Naive thymus-derived CD4-positive, alpha-beta T cell (primary cell): ENCODE results near the gene ATXN7L1. TPM values are rescaled to one million over a fixed set of nuclear protein-coding genes. Genes with fewer than 3 reads are reported as not detected.

Experiments
- ATAC-seq: fragments of 150-1000 bp; cut with Tn5 transposase; 2 replicates; pipeline ENCODE4 v1.10.0; 2021; ENCODE audit warnings: mild to moderate bottlenecking, moderate library complexity
- CTCF ChIA-PET: fragments of 350-600 bp; sonication (Branson Sonifier 250); formaldehyde crosslinking; loops from one replicate; lab custom pipeline; 2021; ENCODE audit warnings: antibody characterized with exemption; lab: Charles Lee
- POLR2A ChIA-PET: fragments of 350-600 bp; sonication (Branson Sonifier 250); formaldehyde crosslinking; loops from one replicate; lab custom pipeline; 2021; ENCODE audit warnings: antibody characterized with exemption, inconsistent platforms; lab: Charles Lee
- DNase-seq, 9 donors: peaks; one replicate each; pipeline versions ENCODE4 v3.0.0 to v3.0.0-alpha.2; 2020 to 2022; ENCODE audit warnings: mixed read lengths in 1 of 9
- H3K27ac ChIP-seq: one replicate; pipeline ENCODE4 v1.7.0; 2013; ENCODE audit warnings: mild to moderate bottlenecking, low read depth, low read length, moderate library complexity
- H3K27me3 ChIP-seq, 2 donors: one replicate each; pipeline ENCODE4 v1.7.0; 2013; ENCODE audit warnings: low read length in 2 of 2, mild to moderate bottlenecking in 2 of 2, moderate library complexity in 2 of 2; ENCODE audit not compliant: control insufficient read depth in 2 of 2, insufficient read depth in 2 of 2
- H3K36me3 ChIP-seq, 3 experiments: 1 replicate in 2 of 3; 2 replicates in 1 of 3; pipeline ENCODE4 v1.7.0; 2013; ENCODE audit warnings: low read length in 3 of 3, mild to moderate bottlenecking in 3 of 3, moderate library complexity in 1 of 3; ENCODE audit not compliant: insufficient read depth in 3 of 3, control insufficient read depth in 2 of 3
- H3K4me1 ChIP-seq, 2 donors: one replicate each; pipeline ENCODE4 v1.7.0; 2013; ENCODE audit warnings: low read length in 2 of 2, mild to moderate bottlenecking in 2 of 2, moderate library complexity in 1 of 2; ENCODE audit not compliant: control insufficient read depth in 2 of 2, insufficient read depth in 2 of 2
- H3K4me3 ChIP-seq: 2 replicates; pipeline ENCODE4 v1.7.0; 2013; ENCODE audit warnings: mild to moderate bottlenecking, low read length
- H3K9me3 ChIP-seq, 3 experiments: 1 replicate in 2 of 3; 2 replicates in 1 of 3; pipeline ENCODE4 v1.7.0; 2013; ENCODE audit warnings: low read length in 3 of 3; ENCODE audit not compliant: control insufficient read depth in 2 of 3
- H3K27ac Mint-ChIP-seq, 9 donors: one replicate each; pipeline ENCODE4 v1.8.0; 2020 to 2022; ENCODE audit warnings: mixed read lengths in 9 of 9, mild to moderate bottlenecking in 8 of 9, moderate library complexity in 5 of 9, inconsistent platforms in 2 of 9
- H3K27me3 Mint-ChIP-seq, 5 donors: one replicate each; pipeline ENCODE4 v1.8.0; 2021 to 2022; ENCODE audit warnings: mixed read lengths in 5 of 5, mild to moderate bottlenecking in 1 of 5
- H3K36me3 Mint-ChIP-seq, 5 donors: one replicate each; pipeline ENCODE4 v1.8.0; 2020 to 2022; ENCODE audit warnings: mixed read lengths in 5 of 5, mild to moderate bottlenecking in 3 of 5, inconsistent platforms in 1 of 5
- H3K4me1 Mint-ChIP-seq, 7 donors: one replicate each; pipeline ENCODE4 v1.8.0; 2020 to 2022; ENCODE audit warnings: mixed read lengths in 7 of 7, mild to moderate bottlenecking in 3 of 7, inconsistent platforms in 1 of 7
- H3K4me3 Mint-ChIP-seq, 10 donors: one replicate each; pipeline ENCODE4 v1.8.0; 2020 to 2022; ENCODE audit warnings: mild to moderate bottlenecking in 10 of 10, mixed read lengths in 10 of 10, moderate library complexity in 6 of 10, inconsistent platforms in 2 of 10
- H3K9me3 Mint-ChIP-seq, 11 donors: one replicate each; pipeline ENCODE4 v1.8.0; 2020 to 2022; ENCODE audit warnings: mixed read lengths in 11 of 11, mild to moderate bottlenecking in 4 of 11, inconsistent platforms in 1 of 11, moderate library complexity in 1 of 11
- intact Hi-C, 2 donors: fragments of 100-400 bp; cut with micrococcal nuclease; formaldehyde crosslinking; loops; one replicate each; pipeline ENCODE4 v1.15.1; 2023
- polyA plus RNA-seq, 2 donors: library from polyadenylated mRNA; unstranded; fragments of 300-500 nt; fragmentation: Illumina TruSeq; gene quantifications; one replicate each; pipeline ENCODE4 v1.2.3, GENCODE V29; 2021
- total RNA-seq, 6 experiments: library from RNA in 5 of 6; stranded (reverse) in 5 of 6; gene quantifications; 1 replicate in 5 of 6; 2 replicates in 1 of 6; pipeline ENCODE4 v1.2.3 and lab custom pipeline; 2021 to 2026

The ATXN7L1 gene
- total and polyA plus RNA-seq, 7 experiments from 2014 or later, result 18.5 to 52.4 (median 39.5) TPM

DNA sequence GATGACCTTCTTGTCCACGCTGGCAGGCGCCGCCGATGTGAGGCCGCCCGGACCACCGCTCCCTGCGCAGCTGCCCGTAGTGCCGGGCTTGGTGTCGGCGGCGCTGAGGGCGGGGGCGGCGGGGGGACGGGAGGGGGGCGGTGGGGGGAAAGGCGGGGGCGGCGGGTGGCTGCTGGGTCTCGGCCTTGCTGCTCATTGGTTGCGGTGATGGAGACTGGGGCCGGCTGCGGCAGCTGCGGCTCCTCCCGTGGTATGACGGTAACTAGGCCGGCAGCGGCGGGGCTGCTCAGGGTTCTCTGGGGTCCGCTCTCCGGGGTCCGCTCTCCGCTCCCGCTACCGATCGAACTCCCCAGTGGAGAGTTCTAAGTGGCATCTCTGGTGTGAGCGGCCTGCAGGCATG is 293.3 kb downstream of the ATXN7L1 start:
- POLR2A ChIA-PET, result no interaction called here
- CTCF ChIA-PET, result no interaction called here

DNA sequence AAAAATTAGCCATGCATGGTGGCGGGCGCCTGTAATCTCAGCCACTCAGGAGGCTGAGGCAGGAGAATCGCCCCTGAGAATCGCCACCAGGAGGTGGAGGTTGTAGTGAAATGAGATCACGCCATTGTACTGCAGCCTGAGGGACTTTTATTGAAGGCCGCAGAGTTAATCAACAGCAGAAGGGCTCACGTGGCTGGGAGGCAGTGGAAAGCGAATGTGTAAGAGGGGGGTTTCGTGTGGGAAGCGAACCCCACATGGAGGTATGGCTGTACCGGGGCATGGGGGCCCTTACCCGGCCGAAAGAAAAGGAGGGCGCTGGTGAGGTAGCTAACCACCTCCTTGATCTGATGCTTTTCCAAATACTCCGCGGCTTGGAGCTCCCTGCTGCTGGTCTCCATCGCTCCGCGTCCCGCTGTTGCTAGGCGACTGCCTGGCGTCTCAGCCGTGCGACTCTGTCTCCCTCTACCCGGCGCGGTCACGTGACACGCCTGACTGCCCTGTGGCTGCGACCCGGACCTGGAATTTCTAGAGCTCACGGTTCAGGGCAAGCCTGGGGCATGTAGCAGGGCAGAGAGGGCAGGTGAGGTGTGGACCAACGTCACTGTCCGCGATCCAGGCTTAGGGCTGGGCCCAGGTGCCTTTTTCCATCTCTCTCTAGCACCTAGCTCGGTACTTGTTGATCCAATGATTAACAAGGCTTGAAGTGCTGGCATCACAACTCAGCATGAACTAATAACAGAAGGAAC is 295.2 kb downstream of the ATXN7L1 start, which contains the start of gene EFCAB10:
TSS of gene EFCAB10 (minus strand) at position 428 of the 746 bp plus-strand sequence. CDS start at position 398, 30 bp downstream.
- intact Hi-C loops, result loop anchor here in 1 of 2 donors (10.0 kb wide), 2 partner anchors 486 to 696 kb away; no protein-coding TSS in a partner anchor
- Histone ChIP-seq H3K4me3 (peak within 1 kb of the TSS; percentile 47), H3K27ac (no peak within 1 kb of the TSS), H3K4me1 (no peaks in the 10 kb centered on the region), H3K9me3 (no peaks in the 10 kb centered on the region), H3K27me3 (no peaks in the 10 kb centered on the region), H3K36me3 (no peaks in the 10 kb centered on the region)
- H3K27me3 Mint-ChIP-seq, result peaks cover 0 to 21% (median 17%) of the 10 kb centered on the region in 5 donors
- ATAC-seq (peak; percentile 37), DNase-seq (peak in 7 of 9 donors; percentile 12 to 61 (median 24))
- no peak within 1 kb of the TSS for H3K27ac Mint-ChIP-seq
- peak within 1 kb of the TSS; percentile 54 to 84 (median 77) for H3K4me3 Mint-ChIP-seq
- POLR2A ChIA-PET, result interaction anchor here (0.7 to 0.9 kb wide), 2 partner anchors 10 to 16 kb away, joined by 3 to 4 read pairs; no protein-coding TSS in a partner anchor
- H3K9me3 Mint-ChIP-seq, result peaks cover 0 to 15% (median 9%) of the 10 kb centered on the region in 11 donors
- H3K4me1 Mint-ChIP-seq, result peaks cover 4 to 14% (median 7%) of the 10 kb centered on the region in 7 donors
- CTCF ChIA-PET, result no interaction called here
- peaks cover 1 to 9% (median 5%) of the 10 kb centered on the region in 5 donors for H3K36me3 Mint-ChIP-seq

More for the DNA sequence above, 293.3 kb downstream of the ATXN7L1 start:
- Mint-ChIP-seq H3K4me1 (peaks cover 4 to 14% (median 7%) of the 10 kb centered on the region in 7 donors), H3K4me3 (peak overlapping the region in 5 of 10 donors; percentile 6 to 37 (median 24)), H3K27me3 (peaks cover 0 to 21% (median 17%) of the 10 kb centered on the region in 5 donors), H3K36me3 (peaks cover 2 to 9% (median 5%) of the 10 kb centered on the region in 5 donors), H3K27ac (no peak overlapping the region), H3K9me3 (peaks cover 0 to 14% (median 9%) of the 10 kb centered on the region in 11 donors)
- no peaks in the 10 kb centered on the region for H3K27me3 ChIP-seq
- H3K27ac ChIP-seq, result no peak overlapping the region
- H3K4me3 ChIP-seq, result no peak overlapping the region
- no peaks in the 10 kb centered on the region for H3K9me3 ChIP-seq
- ATAC-seq (no peak), DNase-seq (no peak)
- H3K36me3 ChIP-seq, result no peaks in the 10 kb centered on the region
- intact Hi-C loops, result loop anchor here in 1 of 2 donors (10.0 kb wide), 2 partner anchors 488 to 698 kb away; no protein-coding TSS in a partner anchor
- no peaks in the 10 kb centered on the region for H3K4me1 ChIP-seq

GRCh38 chr7:105580022-105580740 is 296.2 kb downstream of the ATXN7L1 start:
- H3K27ac Mint-ChIP-seq, result no peak overlapping the region
- peaks cover 0 to 15% (median 9%) of the 10 kb centered on the region in 11 donors for H3K9me3 Mint-ChIP-seq
- H3K4me3 Mint-ChIP-seq, result peak overlapping the region in 5 of 10 donors; percentile 10 to 83 (median 42)
- peaks cover 0 to 9% (median 5%) of the 10 kb centered on the region in 5 donors for H3K36me3 Mint-ChIP-seq
- no peak for ATAC-seq
- Histone ChIP-seq H3K27ac (no peak overlapping the region), H3K4me1 (no peaks in the 10 kb centered on the region), H3K4me3 (no peak overlapping the region), H3K36me3 (no peaks in the 10 kb centered on the region), H3K27me3 (no peaks in the 10 kb centered on the region), H3K9me3 (no peaks in the 10 kb centered on the region)
- ChIA-PET CTCF (interaction anchor here (1.0 kb wide), 1 partner anchor 8 kb away, joined by 6 read pairs; no protein-coding TSS in a partner anchor), POLR2A (no interaction called here)
- peaks cover 4 to 14% (median 6%) of the 10 kb centered on the region in 7 donors for H3K4me1 Mint-ChIP-seq
- no peak for DNase-seq
- intact Hi-C loops, result loop anchor here in 1 of 2 donors (10.0 kb wide), 2 partner anchors 485 to 695 kb away; no protein-coding TSS in a partner anchor
- peaks cover 0 to 21% (median 17%) of the 10 kb centered on the region in 5 donors for H3K27me3 Mint-ChIP-seq

DNA sequence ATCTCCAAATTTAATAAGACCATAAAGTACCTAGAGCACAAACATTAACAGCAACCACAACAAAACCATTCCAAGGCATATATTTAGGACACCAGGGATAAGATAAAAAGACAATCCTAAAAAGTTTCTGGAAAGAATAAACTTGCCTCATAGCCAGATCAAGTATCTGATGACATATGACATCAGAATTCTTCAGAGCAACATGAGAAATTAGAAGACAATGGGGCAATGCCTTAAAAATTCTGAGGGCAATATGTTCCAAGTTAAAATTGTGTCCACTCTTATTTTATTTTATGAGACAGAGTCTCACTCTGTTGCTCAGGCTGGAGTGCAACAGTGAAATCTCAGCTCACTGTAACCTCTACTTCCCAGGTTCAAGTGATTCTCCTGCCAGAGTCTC is 297.9 kb downstream of the ATXN7L1 start:
- no peaks in the 10 kb centered on the region for H3K4me1 ChIP-seq
- DNase-seq (no peak), ATAC-seq (no peak)
- no peaks in the 10 kb centered on the region for H3K27me3 ChIP-seq
- Mint-ChIP-seq H3K4me3 (no peak overlapping the region), H3K9me3 (peaks cover 0 to 8% (median 2%) of the 10 kb centered on the region in 11 donors), H3K4me1 (peaks cover 4 to 14% (median 6%) of the 10 kb centered on the region in 7 donors), H3K27me3 (peaks cover 0 to 21% (median 17%) of the 10 kb centered on the region in 5 donors), H3K27ac (no peak overlapping the region), H3K36me3 (peaks cover 0 to 7% (median 4%) of the 10 kb centered on the region in 5 donors)
- no peaks in the 10 kb centered on the region for H3K36me3 ChIP-seq
- H3K27ac ChIP-seq, result no peak overlapping the region
- H3K4me3 ChIP-seq, result no peak overlapping the region
- CTCF ChIA-PET, result no interaction called here
- intact Hi-C loops, result no loop called here
- no peaks in the 10 kb centered on the region for H3K9me3 ChIP-seq
- POLR2A ChIA-PET, result no interaction called here

- no peaks in the 10 kb centered on the region for H3K9me3 ChIP-seq
These were observed 299.1 kb downstream of the ATXN7L1 start for GRCh38 chr7:105577251-105577650.

DNA sequence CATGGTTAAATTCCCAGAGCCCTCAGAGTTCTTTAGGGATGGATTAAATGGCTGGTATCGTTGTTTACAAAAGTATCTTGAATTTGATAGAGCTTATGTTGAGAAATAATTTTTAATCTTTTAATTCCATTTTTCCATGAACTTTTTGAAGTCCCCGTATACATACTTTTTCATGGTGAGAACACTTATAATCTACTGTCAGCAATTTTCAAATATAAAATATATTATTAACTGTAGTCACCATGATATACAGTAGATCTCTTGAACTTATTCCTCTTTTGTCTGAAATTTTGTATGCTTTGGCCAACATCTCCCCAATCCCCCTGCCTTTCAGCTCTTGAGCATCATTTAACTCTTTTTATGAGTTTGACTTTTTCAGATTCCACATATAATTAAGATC is 304.5 kb downstream of the ATXN7L1 start:
- Histone ChIP-seq H3K9me3 (no peaks in the 10 kb centered on the region), H3K4me3 (no peak overlapping the region), H3K27me3 (no peaks in the 10 kb centered on the region), H3K36me3 (peaks cover 0 to 15% (median 0%) of the 10 kb centered on the region in 3 experiments), H3K27ac (no peak overlapping the region), H3K4me1 (no peaks in the 10 kb centered on the region)
- peak overlapping the region in 1 of 9 donors; percentile 20 for H3K27ac Mint-ChIP-seq
- no peaks in the 10 kb centered on the region for H3K27me3 Mint-ChIP-seq
- intact Hi-C loops, result no loop called here
- peaks cover 5 to 17% (median 15%) of the 10 kb centered on the region in 5 donors for H3K36me3 Mint-ChIP-seq
- ATAC-seq (no peak), DNase-seq (no peak)
- POLR2A ChIA-PET, result interaction anchor here (0.8 kb wide), 1 partner anchor 591 kb away, joined by 3 read pairs; no protein-coding TSS in a partner anchor
- H3K4me1 Mint-ChIP-seq, result no peaks in the 10 kb centered on the region
- H3K4me3 Mint-ChIP-seq, result no peak overlapping the region
- CTCF ChIA-PET, result no interaction called here
- H3K9me3 Mint-ChIP-seq, result peaks cover 0 to 4% (median 0%) of the 10 kb centered on the region in 11 donors

More at GRCh38 chr7:105577251-105577650, 299.1 kb downstream of the ATXN7L1 start:
- H3K27me3 ChIP-seq, result no peaks in the 10 kb centered on the region
- POLR2A ChIA-PET, result no interaction called here
- H3K27ac ChIP-seq, result no peak overlapping the region
- no peak overlapping the region for H3K4me3 Mint-ChIP-seq
- peaks cover 0 to 18% (median 10%) of the 10 kb centered on the region in 5 donors for H3K27me3 Mint-ChIP-seq
- no peak overlapping the region for H3K4me3 ChIP-seq
- H3K36me3 ChIP-seq, result no peaks in the 10 kb centered on the region
- peaks cover 4 to 8% (median 6%) of the 10 kb centered on the region in 7 donors for H3K4me1 Mint-ChIP-seq
- DNase-seq (no peak), ATAC-seq (no peak)
- intact Hi-C loops, result no loop called here
- no peak overlapping the region for H3K27ac Mint-ChIP-seq
- peaks cover 0 to 4% (median 2%) of the 10 kb centered on the region in 5 donors for H3K36me3 Mint-ChIP-seq
- peaks cover 0 to 4% (median 2%) of the 10 kb centered on the region in 11 donors for H3K9me3 Mint-ChIP-seq
- no peaks in the 10 kb centered on the region for H3K4me1 ChIP-seq
- CTCF ChIA-PET, result no interaction called here
